Measurements from ENCODE around the gene DTL. TPM values are rescaled to one million over a fixed set of nuclear protein-coding genes. Genes with fewer than 3 reads are reported as not detected.

The DTL gene
- total RNA-seq, 1 donor from 2014 or later: 99.5 TPM

DNA sequence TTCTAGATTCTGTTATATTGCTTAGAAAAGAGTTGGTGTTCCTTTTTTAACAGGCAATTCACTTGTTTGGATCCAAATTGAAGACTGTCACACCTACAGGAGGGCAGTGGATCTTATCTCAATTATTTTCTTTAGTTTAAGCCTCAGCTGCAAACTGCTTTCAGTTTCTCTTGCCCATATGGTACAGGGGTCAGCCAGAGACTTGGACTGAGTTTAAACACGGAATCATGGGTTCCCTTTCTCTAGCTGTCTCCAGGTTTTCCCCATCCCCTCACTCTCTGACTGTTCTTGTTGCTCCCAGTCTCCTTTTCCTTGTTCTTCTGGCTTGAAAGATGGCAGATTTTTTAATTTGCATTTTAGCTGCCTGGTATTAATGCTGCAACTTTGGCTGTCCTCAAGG lies 18.4 kb downstream of the DTL start:
- peaks cover 88% of the 10 kb centered on the region for H3K36me3 Mint-ChIP-seq (ENCODE audit: low read depth)
- intact Hi-C loops (cut with micrococcal nuclease): no loop called here
- DNase-seq: no peak
- peaks cover 14% of the 10 kb centered on the region for H3K4me1 Mint-ChIP-seq
- no peak overlapping the region for H3K27ac Mint-ChIP-seq
- H3K27me3 Mint-ChIP-seq: no peaks in the 10 kb centered on the region
- H3K4me3 Mint-ChIP-seq: no peak overlapping the region
- H3K9me3 Mint-ChIP-seq: peaks cover 16% of the 10 kb centered on the region

DNA sequence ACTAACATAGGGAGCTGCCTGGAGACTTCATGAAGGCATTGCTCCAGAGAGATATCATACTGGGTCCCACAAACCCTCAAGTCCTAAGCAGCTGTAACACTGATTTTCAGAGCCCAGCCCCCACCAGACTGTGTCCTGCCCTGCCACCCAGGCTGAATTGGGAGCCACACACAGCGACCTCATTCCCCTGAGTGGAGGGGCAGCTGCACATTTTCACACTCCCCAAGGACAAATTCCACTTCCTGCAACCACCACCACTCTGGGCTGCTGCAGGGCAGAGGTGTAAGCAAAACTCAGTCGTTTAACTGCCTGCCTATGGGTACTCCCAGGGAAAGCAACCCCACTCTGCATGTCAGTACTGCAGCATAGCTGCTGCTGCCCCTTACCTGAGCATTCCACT lies 19.8 kb downstream of the DTL start:
- no peak overlapping the region for H3K27ac Mint-ChIP-seq
- no peak overlapping the region for H3K4me3 Mint-ChIP-seq
- H3K27me3 Mint-ChIP-seq: no peaks in the 10 kb centered on the region
- peaks cover 19% of the 10 kb centered on the region for H3K4me1 Mint-ChIP-seq
- H3K36me3 Mint-ChIP-seq (ENCODE audit: low read depth): peaks cover 89% of the 10 kb centered on the region
- intact Hi-C loops (cut with micrococcal nuclease): no loop called here
- DNase-seq: no peak
- H3K9me3 Mint-ChIP-seq: peaks cover 22% of the 10 kb centered on the region

DNA sequence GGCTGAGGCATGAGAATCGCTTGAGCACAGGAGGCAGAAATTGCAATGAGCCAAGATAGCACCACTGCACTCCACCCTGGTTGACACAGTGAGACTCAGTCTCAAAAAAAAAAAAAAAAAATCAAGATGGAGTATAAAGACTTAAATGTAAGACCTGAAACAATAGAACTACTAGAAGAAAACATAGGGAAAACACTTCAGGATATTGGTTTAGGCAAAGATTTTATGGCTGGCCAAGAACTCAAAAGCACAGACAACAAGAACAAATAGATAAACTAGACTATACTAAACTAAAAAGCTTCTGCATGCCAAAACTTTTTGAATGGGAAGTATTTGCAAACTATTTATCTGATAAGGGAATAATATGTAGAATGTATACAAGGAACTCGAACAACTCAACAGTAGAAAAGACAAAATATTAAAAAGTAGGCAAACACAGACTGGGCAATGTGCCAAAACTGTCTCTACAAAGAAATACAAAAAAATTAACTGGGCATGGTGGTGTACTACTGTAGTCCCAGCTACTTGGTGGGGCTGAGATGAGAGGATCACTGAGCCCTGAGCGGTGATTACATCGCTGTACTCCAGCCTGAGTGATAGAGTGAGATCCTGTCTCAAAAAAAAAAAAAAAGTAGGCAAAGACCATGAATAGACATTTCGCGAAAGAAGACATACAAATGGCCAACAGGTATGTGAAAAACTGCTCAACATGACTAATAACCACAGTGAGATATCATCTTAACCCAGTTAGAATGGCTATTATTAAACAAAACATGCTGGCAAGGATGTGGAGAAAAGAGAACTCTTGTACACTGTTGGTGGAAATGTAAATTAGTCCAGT lies 25.3 kb downstream of the DTL start:
- intact Hi-C loops (cut with micrococcal nuclease): no loop called here

DNA sequence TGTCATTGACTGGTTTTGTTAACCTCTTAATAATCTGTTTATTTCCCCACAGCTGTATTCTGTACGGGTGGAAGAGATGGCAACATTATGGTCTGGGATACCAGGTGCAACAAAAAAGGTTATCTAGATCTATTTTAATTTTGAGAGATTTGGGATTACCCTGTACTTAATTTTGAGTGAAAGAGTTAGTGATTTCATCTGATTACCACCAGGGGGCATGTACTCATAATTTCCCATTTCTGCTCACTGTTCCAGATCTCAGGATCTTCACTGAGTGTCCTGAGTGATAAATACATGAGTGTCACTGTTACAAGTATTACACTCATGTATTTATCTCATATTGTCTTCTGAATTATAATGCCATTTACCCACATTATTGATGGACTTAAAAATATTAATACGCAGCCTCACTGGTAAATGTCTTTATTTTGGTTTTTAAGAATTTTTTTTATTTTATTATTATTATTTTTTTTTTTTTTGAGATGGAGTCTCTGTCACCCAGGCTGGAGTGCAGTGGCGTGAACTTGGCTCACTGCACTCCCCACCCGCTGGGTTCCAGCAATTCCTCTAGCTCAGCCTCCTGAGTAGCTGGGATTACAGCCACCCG lies 27.4 kb downstream of the DTL start:
- intact Hi-C loops (cut with micrococcal nuclease): loop anchor here (1.0 to 2.0 kb wide), 2 partner anchors 305 to 394 kb away; no protein-coding TSS in a partner anchor
- Mint-ChIP-seq H3K27me3 (no peaks in the 10 kb centered on the region), H3K4me3 (no peak overlapping the region), H3K36me3 (ENCODE audit: low read depth) (peaks cover 59% of the 10 kb centered on the region), H3K4me1 (peaks cover 19% of the 10 kb centered on the region), H3K27ac (no peak overlapping the region), H3K9me3 (peaks cover 13% of the 10 kb centered on the region)
- no peak for DNase-seq

More for the DNA sequence above, 25.3 kb downstream of the DTL start:
- Mint-ChIP-seq H3K36me3 (ENCODE audit: low read depth) (peaks cover 66% of the 10 kb centered on the region), H3K9me3 (peaks cover 22% of the 10 kb centered on the region), H3K4me3 (no peak overlapping the region), H3K27me3 (no peaks in the 10 kb centered on the region), H3K4me1 (peaks cover 19% of the 10 kb centered on the region), H3K27ac (peak overlapping the region; percentile 55)
- DNase-seq: no peak

DNA sequence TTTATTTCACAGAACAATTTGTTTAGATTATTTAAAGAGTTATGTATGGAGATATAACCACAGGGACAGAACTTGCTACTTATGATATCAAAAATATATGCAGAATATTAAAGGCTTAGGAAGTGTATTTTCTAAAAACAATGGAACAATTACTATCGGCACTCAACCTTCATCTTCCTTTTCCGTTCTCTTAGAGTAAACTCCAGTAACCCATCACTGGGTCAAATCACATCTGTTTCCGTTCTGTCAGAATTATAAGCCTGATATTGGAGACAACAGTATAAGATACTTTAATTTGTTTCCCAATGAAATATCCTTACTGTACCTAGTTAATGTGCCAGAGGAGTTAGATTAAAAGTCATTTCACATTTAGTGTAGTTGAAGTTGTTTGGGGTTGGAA lies 32.2 kb downstream of the DTL start:
- no peak for DNase-seq
- no peak overlapping the region for H3K27ac Mint-ChIP-seq
- H3K27me3 Mint-ChIP-seq: no peaks in the 10 kb centered on the region
- no peak overlapping the region for H3K4me3 Mint-ChIP-seq
- peaks cover 54% of the 10 kb centered on the region for H3K36me3 Mint-ChIP-seq (ENCODE audit: low read depth)
- peaks cover 6% of the 10 kb centered on the region for H3K4me1 Mint-ChIP-seq
- no peaks in the 10 kb centered on the region for H3K9me3 Mint-ChIP-seq
- intact Hi-C loops (cut with micrococcal nuclease): no loop called here

DNA sequence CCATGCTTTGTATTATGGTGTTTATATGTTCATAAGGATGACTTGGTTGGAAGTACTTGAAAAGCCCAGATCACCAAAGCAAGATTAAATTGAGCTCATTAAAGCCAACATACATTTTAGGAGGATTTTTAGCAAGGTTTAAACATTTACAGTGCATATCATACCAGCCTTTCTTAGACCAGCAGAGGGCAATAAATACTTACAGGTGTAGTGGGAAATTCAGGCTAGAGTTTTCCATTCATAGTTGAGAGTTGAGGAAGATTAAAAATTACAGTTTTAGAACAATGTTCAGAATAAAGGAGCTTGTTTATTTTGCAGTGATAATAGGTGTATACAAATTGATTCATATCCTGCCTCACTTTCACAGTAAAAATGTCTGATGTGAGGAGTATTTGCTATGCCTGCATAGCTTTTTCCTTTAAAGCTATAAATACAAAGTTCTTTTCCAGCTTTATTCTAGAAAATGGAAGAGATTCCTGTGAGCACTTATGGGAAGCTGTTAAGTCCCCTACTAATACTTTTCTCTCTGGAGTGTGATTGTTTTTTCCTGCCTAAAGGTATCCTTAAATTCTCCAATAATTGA lies 35.3 kb downstream of the DTL start:
- intact Hi-C loops (cut with micrococcal nuclease): loop anchor here (1.0 kb wide), 3 partner anchors 220 to 297 kb away; no protein-coding TSS in a partner anchor
- DNase-seq: no peak
- H3K4me1 Mint-ChIP-seq: peaks cover 4% of the 10 kb centered on the region
- H3K4me3 Mint-ChIP-seq: no peak overlapping the region
- H3K27ac Mint-ChIP-seq: no peak overlapping the region
- no peaks in the 10 kb centered on the region for H3K27me3 Mint-ChIP-seq
- peaks cover 56% of the 10 kb centered on the region for H3K36me3 Mint-ChIP-seq (ENCODE audit: low read depth)
- H3K9me3 Mint-ChIP-seq: no peaks in the 10 kb centered on the region

DNA sequence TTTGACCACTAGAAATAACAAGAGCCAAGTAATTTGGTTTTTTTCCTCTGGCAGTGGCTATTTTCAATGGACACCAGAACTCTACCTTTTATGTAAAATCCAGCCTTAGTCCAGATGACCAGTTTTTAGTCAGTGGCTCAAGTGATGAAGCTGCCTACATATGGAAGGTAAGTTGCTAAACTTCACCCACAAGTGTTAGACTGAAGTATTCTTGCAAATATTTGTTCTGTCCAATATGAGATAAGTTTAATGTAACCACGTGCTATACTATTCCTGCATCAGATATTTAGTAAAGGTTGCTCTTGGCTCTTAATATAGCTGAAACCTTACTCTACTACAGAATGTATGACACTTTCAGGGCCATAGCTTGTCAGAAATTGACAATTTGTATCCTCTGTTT lies 36.5 kb downstream of the DTL start:
- no peak for DNase-seq
- H3K27ac Mint-ChIP-seq: no peak overlapping the region
- H3K4me3 Mint-ChIP-seq: no peak overlapping the region
- no peaks in the 10 kb centered on the region for H3K27me3 Mint-ChIP-seq
- no peaks in the 10 kb centered on the region for H3K9me3 Mint-ChIP-seq
- H3K36me3 Mint-ChIP-seq (ENCODE audit: low read depth): peaks cover 56% of the 10 kb centered on the region
- peaks cover 11% of the 10 kb centered on the region for H3K4me1 Mint-ChIP-seq
- intact Hi-C loops (cut with micrococcal nuclease): no loop called here

DNA sequence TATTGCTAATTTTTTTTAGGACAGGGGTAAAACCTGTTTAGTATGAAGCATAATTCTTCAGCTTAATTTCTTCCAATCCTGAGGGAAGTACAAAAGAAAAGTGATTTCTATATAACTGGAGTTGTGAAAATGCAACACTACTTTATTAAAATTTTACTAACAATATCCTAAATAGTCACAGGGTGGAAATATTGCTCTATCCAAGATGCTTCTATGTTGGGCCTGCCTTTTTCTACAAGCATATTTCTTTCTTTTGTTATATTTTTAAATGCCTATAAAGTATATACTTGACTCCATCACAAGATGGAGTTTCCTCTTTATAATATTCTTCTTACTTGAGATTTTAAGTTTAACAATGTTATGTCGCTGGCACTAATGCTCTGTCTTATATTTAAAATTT lies 37.9 kb downstream of the DTL start:
- Mint-ChIP-seq H3K9me3 (no peaks in the 10 kb centered on the region), H3K27ac (no peak overlapping the region), H3K27me3 (no peaks in the 10 kb centered on the region), H3K4me3 (no peak overlapping the region), H3K36me3 (ENCODE audit: low read depth) (peaks cover 50% of the 10 kb centered on the region), H3K4me1 (peaks cover 11% of the 10 kb centered on the region)
- DNase-seq: no peak
- intact Hi-C loops (cut with micrococcal nuclease): no loop called here

DNA sequence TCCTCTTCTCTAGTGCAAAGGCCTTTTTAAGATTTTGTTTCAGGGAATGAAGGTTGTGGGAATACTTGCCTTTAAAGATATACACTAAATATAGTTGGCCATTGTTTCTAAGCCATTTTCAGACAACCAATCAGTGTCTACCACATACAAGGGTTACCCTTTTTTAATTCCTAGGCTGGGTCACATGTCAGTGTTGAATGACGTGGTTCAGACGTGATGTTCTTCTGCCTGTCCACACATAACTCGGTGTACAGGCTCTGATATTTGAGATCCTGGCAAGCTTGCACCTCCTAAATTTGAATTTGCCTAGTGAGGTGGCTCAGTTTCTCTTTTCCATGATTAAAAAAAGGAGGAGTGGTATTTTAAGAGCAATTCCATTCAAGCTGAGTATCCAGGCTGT lies 38.8 kb downstream of the DTL start:
- H3K36me3 Mint-ChIP-seq (ENCODE audit: low read depth): peaks cover 52% of the 10 kb centered on the region
- DNase-seq: no peak
- no peaks in the 10 kb centered on the region for H3K9me3 Mint-ChIP-seq
- intact Hi-C loops (cut with micrococcal nuclease): no loop called here
- H3K4me3 Mint-ChIP-seq: no peak overlapping the region
- H3K4me1 Mint-ChIP-seq: peaks cover 11% of the 10 kb centered on the region
- no peaks in the 10 kb centered on the region for H3K27me3 Mint-ChIP-seq
- H3K27ac Mint-ChIP-seq: no peak overlapping the region

DNA sequence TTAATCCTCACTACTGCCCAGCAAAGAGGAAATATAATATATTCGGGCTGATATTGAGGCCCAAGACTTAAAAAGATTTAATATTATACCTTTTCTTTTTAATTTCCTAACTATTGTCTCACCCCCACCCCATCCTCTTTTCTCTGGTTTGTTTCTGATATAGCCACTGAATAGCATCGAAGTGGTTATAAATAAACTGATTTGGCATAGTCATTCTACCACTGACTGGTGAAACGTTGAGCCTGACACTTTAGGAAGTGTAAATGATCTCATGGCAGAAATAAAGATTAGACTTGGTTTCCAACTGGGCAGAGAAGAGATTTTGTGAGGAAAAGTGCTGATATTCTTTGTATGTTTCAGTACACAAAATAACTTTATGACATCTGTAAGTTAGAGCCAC lies 39.3 kb downstream of the DTL start:
- no peak for DNase-seq
- Mint-ChIP-seq H3K27ac (no peak overlapping the region), H3K4me3 (no peak overlapping the region), H3K9me3 (no peaks in the 10 kb centered on the region), H3K4me1 (peaks cover 11% of the 10 kb centered on the region), H3K27me3 (no peaks in the 10 kb centered on the region), H3K36me3 (ENCODE audit: low read depth) (peaks cover 53% of the 10 kb centered on the region)
- intact Hi-C loops (cut with micrococcal nuclease): no loop called here

DNA sequence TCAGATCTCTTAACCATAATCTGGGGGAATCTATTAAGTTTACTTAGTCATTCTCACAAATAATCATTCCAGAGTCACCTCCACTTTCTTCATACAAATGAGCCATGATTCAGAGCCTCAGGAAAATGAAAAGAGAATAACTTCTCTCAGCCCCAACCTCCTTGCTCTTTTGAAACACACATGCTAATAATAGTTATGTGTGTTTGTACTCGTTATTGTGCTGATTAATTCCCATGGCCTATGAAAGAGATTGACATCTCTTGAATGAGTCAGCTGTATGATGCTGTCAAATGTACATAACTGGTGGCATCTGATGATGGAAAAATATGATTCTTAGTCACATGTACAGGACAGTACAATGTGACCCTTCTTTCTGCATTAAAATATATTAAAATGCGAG lies 41.5 kb downstream of the DTL start:
- Mint-ChIP-seq H3K4me3 (no peak overlapping the region), H3K4me1 (peaks cover 9% of the 10 kb centered on the region), H3K27me3 (no peaks in the 10 kb centered on the region), H3K27ac (no peak overlapping the region), H3K9me3 (no peaks in the 10 kb centered on the region), H3K36me3 (ENCODE audit: low read depth) (peaks cover 43% of the 10 kb centered on the region)
- DNase-seq: no peak
- intact Hi-C loops (cut with micrococcal nuclease): no loop called here

DNA sequence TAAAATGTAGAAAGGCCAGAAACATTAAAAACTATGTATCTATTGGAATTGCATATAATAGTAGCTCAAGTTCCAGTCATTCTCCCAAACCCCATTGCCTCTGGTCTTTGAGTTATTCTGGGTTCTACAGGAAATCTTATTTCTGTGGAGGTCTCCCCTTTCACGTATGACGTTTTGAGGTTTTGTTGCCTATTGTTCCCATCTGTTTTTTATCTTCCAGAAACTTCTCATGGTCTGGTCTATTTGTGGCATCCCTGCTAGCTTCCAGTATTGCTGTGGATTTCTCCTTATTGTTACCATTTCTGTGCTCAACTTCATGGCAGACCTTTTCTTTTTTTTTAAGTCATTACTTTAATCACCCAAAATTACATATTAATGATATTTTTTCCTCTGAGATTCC lies 43.3 kb downstream of the DTL start:
- Mint-ChIP-seq H3K4me1 (peaks cover 9% of the 10 kb centered on the region), H3K27me3 (no peaks in the 10 kb centered on the region), H3K27ac (no peak overlapping the region), H3K9me3 (no peaks in the 10 kb centered on the region), H3K36me3 (ENCODE audit: low read depth) (peaks cover 36% of the 10 kb centered on the region), H3K4me3 (no peak overlapping the region)
- no peak for DNase-seq
- intact Hi-C loops (cut with micrococcal nuclease): no loop called here

DNA sequence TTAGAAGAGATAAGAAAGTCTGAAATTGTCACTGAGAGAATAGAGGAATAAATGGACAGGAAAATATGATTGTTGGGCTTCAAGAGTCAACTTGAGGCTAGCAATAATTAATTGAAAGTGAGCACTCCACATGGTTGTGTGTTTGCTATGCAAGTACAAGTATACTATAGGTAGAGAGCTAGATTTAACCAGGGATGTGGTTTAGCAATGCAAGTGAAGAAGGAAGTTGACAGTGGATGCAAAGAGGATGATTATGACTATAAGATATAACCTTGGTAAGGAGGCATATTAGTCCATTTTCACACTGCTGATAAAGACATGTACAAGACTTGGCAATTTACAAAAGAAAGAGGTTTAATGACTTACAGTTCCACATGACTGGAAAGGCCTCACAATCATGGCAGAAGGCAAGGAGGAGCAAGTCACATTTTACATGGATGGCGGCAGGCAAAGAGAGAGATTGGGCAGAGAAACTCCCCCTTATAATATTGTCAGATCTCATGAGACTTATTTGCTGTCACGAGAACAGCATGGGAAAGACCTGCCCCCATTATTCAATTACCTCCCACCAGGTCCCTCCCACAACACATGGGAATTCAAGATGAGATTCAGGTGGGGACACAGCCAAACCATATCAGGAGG lies 47.3 kb downstream of the DTL start:
- H3K4me3 Mint-ChIP-seq: no peak overlapping the region
- no peak for DNase-seq
- H3K27me3 Mint-ChIP-seq: no peaks in the 10 kb centered on the region
- peaks cover 40% of the 10 kb centered on the region for H3K36me3 Mint-ChIP-seq (ENCODE audit: low read depth)
- intact Hi-C loops (cut with micrococcal nuclease): no loop called here
- H3K27ac Mint-ChIP-seq: no peak overlapping the region
- H3K9me3 Mint-ChIP-seq: no peaks in the 10 kb centered on the region
- peaks cover 6% of the 10 kb centered on the region for H3K4me1 Mint-ChIP-seq
